Mucosa of rectum (tissue), 2 donors: ENCODE measurements around the gene UBALD2.

Source experiments
- H3K27ac ChIP-seq, 2 donors: one replicate each; pipeline ENCODE4 v1.7.0; 2013; ENCODE audit warnings: inconsistent platforms in 2 of 2, low read depth in 2 of 2, low read length in 2 of 2
- H3K27me3 ChIP-seq, 2 donors: one replicate each; pipeline ENCODE4 v1.7.0; 2013; ENCODE audit warnings: low read length in 2 of 2; ENCODE audit not compliant: control insufficient read depth in 2 of 2, insufficient read depth in 2 of 2
- H3K36me3 ChIP-seq, 2 donors: one replicate each; pipeline ENCODE4 v1.7.0; 2013; ENCODE audit warnings: low read length in 2 of 2; ENCODE audit not compliant: control insufficient read depth in 2 of 2, insufficient read depth in 2 of 2
- H3K4me1 ChIP-seq, 2 donors: one replicate each; pipeline ENCODE4 v1.7.0; 2013; ENCODE audit warnings: low read length in 2 of 2, mild to moderate bottlenecking in 1 of 2; ENCODE audit not compliant: control insufficient read depth in 2 of 2, insufficient read depth in 2 of 2
- H3K4me3 ChIP-seq, 2 donors: one replicate each; pipeline ENCODE4 v1.7.0; 2013; ENCODE audit warnings: low read length in 2 of 2
- H3K9ac ChIP-seq, 2 donors: one replicate each; pipeline ENCODE4 v1.7.0; 2013; ENCODE audit warnings: low read length in 2 of 2, low read depth in 1 of 2, mild to moderate bottlenecking in 1 of 2
- H3K9me3 ChIP-seq, 2 donors: one replicate each; pipeline ENCODE4 v1.7.0; 2013; ENCODE audit warnings: low read length in 2 of 2; ENCODE audit not compliant: control insufficient read depth in 2 of 2
- donor health status: healthy.
- donor health status: Normal muscosa, but diverticular disease.

The UBALD2 gene

DNA sequence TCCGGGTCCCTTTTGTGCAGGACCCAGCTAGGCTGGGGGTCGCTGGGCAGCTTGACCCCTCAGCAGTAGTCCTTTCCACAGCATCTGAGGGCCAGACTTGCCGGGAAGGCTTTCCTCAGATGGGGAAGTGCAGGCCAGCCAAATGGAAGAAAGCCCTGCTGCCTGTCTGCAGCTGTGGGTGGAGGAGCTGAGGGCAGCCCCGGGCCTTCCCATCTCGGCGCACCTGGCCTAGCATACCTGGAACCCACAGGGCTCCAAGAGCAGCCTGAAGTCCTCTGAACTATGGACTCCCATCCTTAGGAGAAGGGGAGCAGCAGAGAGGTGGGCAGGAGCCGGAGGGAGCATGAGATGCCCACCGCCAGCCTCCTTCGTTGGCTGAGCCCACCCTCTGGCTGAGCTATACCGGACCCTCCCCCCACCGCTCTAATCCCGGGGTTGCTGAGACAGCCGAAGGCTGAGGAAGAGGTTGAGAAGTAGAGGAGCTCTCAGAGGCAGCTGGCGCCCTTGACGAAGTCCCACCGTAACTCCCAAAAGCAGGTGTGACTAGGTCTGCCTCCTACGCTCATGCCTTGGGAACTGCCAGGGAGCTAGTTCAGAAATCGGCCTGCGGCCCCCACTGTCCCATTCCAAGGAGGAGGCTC, 13.2 kb downstream of the UBALD2 start:
- Histone ChIP-seq H3K27me3 (no peaks in the 10 kb centered on the region), H3K9me3 (no peaks in the 10 kb centered on the region), H3K9ac (no peak overlapping the region), H3K27ac (no peak overlapping the region), H3K4me1 (peaks cover 4 to 5% of the 10 kb centered on the region in 2 donors), H3K36me3 (no peaks in the 10 kb centered on the region), H3K4me3 (no peak overlapping the region)

GRCh38 chr17:76278952-76279741, 14.0 kb downstream of the UBALD2 start:
- no peaks in the 10 kb centered on the region for H3K36me3 ChIP-seq
- peaks cover 4 to 5% of the 10 kb centered on the region in 2 donors for H3K4me1 ChIP-seq
- H3K27me3 ChIP-seq, result no peaks in the 10 kb centered on the region
- H3K27ac ChIP-seq, result no peak overlapping the region
- no peaks in the 10 kb centered on the region for H3K9me3 ChIP-seq
- peak overlapping the region in 1 of 2 donors; percentile 24 for H3K9ac ChIP-seq
- no peak overlapping the region for H3K4me3 ChIP-seq

DNA sequence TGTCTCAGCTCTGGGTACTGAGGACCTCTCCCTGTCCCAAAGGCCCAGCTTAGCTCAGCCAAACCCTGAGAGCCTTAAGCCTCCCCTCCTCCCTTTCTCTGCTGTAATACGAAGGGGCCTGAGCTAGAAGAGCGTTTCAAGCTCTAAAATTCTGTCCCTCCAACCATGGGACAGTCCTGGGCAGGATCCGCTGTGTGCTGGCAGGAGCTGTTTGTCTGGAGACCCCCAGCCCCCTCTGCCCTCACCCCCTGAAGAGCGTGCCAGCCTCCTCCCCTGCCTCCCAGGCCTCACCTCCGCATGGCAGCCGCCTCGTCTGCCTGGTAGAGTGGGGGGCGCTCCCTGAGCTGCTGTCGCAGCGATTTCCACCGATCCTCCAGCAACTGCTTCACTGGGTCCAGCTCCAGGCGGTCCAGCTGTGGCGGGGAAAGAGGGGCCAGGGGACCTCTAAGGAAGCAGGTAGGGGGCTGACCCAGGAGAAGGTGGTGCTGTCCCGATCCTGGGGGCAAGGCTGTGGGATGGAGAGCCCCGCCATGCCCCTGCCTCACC, 14.7 kb downstream of the UBALD2 start:
- H3K27ac ChIP-seq, result no peak overlapping the region
- no peaks in the 10 kb centered on the region for H3K9me3 ChIP-seq
- no peaks in the 10 kb centered on the region for H3K27me3 ChIP-seq
- H3K9ac ChIP-seq, result no peak overlapping the region
- no peaks in the 10 kb centered on the region for H3K36me3 ChIP-seq
- H3K4me1 ChIP-seq, result peaks cover 4 to 5% of the 10 kb centered on the region in 2 donors
- H3K4me3 ChIP-seq, result no peak overlapping the region

- Histone ChIP-seq H3K27ac (no peak overlapping the region), H3K4me3 (no peak overlapping the region), H3K9ac (no peak overlapping the region), H3K4me1 (peaks cover 4 to 5% of the 10 kb centered on the region in 2 donors), H3K36me3 (no peaks in the 10 kb centered on the region), H3K27me3 (no peaks in the 10 kb centered on the region), H3K9me3 (no peaks in the 10 kb centered on the region)
Measured at GRCh38 chr17:76280650-76281049, 15.5 kb downstream of the UBALD2 start.

DNA sequence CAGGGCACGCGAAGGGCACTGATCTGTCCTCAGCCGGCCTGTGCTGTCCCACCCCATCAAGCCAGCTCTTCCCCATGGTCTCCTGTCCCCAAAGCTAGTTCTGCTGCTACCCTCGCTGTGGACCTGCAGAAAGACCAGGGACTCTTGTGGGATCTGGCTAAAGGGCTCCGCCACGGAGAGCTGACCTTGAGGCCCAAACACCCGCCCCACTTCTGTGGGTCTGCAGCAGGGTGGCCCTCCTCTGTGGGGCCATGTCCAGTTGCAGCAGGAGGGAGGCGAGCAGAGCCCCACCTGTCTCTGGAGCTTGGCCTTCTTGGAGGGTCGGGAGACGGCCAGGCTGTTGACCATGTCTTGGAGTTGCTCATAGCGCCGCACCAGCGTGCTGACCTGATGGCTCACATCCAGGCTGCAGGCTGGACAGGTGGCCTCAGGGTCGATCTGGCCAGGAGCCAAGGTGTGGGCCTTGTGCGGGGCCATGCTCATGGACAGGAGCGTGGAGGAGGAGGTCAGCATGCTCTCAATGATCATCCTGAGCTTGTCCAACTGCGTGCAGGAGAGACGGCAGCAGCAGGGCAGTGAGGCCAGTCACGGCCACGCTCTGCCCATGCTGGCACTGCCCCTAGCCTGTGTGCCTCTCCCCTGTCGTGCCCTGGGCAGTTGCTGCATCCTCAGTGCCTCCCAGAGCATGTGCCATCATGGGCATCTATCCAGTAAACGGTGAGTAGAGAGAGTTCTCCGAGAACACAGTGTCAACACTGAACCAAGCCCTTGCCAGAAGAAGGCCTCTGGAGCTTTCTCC, 16.6 kb downstream of the UBALD2 start:
- Histone ChIP-seq H3K27ac (no peak overlapping the region), H3K4me1 (peaks cover 4 to 5% of the 10 kb centered on the region in 2 donors), H3K36me3 (no peaks in the 10 kb centered on the region), H3K27me3 (no peaks in the 10 kb centered on the region), H3K4me3 (no peak overlapping the region), H3K9ac (no peak overlapping the region), H3K9me3 (no peaks in the 10 kb centered on the region)

DNA sequence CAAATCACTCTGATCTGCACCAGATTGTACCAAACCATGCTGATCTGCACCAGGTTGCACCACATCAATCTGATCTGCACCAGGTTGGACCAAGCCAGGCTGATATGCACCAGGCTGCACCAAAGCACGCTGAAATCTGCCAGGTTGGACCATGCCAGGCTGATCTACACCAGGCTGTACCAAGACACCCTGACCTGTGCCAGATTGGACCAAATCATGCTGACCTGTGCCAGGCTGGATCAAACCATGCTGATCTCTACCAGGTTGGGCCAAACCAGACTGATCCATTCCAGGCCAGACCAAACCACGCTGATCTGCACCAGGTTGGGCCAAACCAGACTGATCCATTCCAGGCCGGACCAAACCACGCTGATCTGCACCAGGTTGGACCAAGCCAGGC, 27.4 kb downstream of the UBALD2 start:
- Histone ChIP-seq H3K9me3 (no peaks in the 10 kb centered on the region), H3K27me3 (no peaks in the 10 kb centered on the region), H3K9ac (no peak overlapping the region), H3K27ac (no peak overlapping the region), H3K36me3 (peaks cover 0 to 6% of the 10 kb centered on the region in 2 donors), H3K4me1 (peaks cover 0 to 10% of the 10 kb centered on the region in 2 donors), H3K4me3 (no peak overlapping the region)

- H3K4me3 ChIP-seq, result no peak overlapping the region
- no peak overlapping the region for H3K27ac ChIP-seq
- H3K36me3 ChIP-seq, result peaks cover 0 to 6% of the 10 kb centered on the region in 2 donors
- no peaks in the 10 kb centered on the region for H3K27me3 ChIP-seq
- no peak overlapping the region for H3K9ac ChIP-seq
- peaks cover 0 to 10% of the 10 kb centered on the region in 2 donors for H3K4me1 ChIP-seq
- no peaks in the 10 kb centered on the region for H3K9me3 ChIP-seq
Measured at GRCh38 chr17:76293106-76293505, 28.0 kb downstream of the UBALD2 start.

GRCh38 chr17:76296186-76296585, 31.0 kb downstream of the UBALD2 start:
- peak overlapping the region in 1 of 2 donors; percentile 6 for H3K9ac ChIP-seq
- H3K4me3 ChIP-seq, result no peak overlapping the region
- H3K27ac ChIP-seq, result peak overlapping the region; percentile 5 to 67
- peaks cover 0 to 10% of the 10 kb centered on the region in 2 donors for H3K4me1 ChIP-seq
- H3K9me3 ChIP-seq, result no peaks in the 10 kb centered on the region
- H3K27me3 ChIP-seq, result no peaks in the 10 kb centered on the region
- peaks cover 0 to 6% of the 10 kb centered on the region in 2 donors for H3K36me3 ChIP-seq

- H3K9me3 ChIP-seq, result no peaks in the 10 kb centered on the region
- peaks cover 0 to 10% of the 10 kb centered on the region in 2 donors for H3K4me1 ChIP-seq
- H3K27ac ChIP-seq, result peak overlapping the region; percentile 5 to 67
- H3K36me3 ChIP-seq, result peaks cover 0 to 6% of the 10 kb centered on the region in 2 donors
- no peak overlapping the region for H3K4me3 ChIP-seq
- no peak overlapping the region for H3K9ac ChIP-seq
- no peaks in the 10 kb centered on the region for H3K27me3 ChIP-seq
Measured at GRCh38 chr17:76296889-76297288, 31.7 kb downstream of the UBALD2 start.
